MM.1S (cell line): ENCODE data around the gene PIGT.
A peak's percentile ranks its signal among the peaks of the same experiment; 100 is the strongest.

Source experiments
- DNase-seq: peaks from one replicate; pipeline ENCODE4 v3.0.0-alpha.2; 2015
- H2AFZ ChIP-seq: fragments of 300-600 bp; sonication (generic); 2 replicates; pipeline ENCODE4 v1.6.0; 2016; ENCODE audit warnings: antibody characterized with exemption, low read length
- H3F3A ChIP-seq: fragments of 300-600 bp; sonication (generic); 2 replicates; pipeline ENCODE4 v1.6.1; 2016; ENCODE audit warnings: mild to moderate bottlenecking, antibody characterized with exemption, low read length, moderate library complexity, mixed read lengths; ENCODE audit not compliant: insufficient read depth
- H3K27ac ChIP-seq: fragments of 300-600 bp; sonication (generic); 2 replicates; pipeline ENCODE4 v1.5.1; 2016; ENCODE audit warnings: mild to moderate bottlenecking, low read length
- H3K27me3 ChIP-seq: fragments of 300-600 bp; sonication (generic); replicated peaks from 2 replicates; pipeline ENCODE4 v1.6.0; 2016; ENCODE audit warnings: low read length; ENCODE audit not compliant: insufficient read depth
- H3K36me3 ChIP-seq: fragments of 300-600 bp; sonication (generic); replicated peaks from 2 replicates; pipeline ENCODE4 v1.6.1; 2016; ENCODE audit warnings: mild to moderate bottlenecking, low read length, mixed read lengths; ENCODE audit not compliant: insufficient read depth
- H3K4me1 ChIP-seq: fragments of 300-600 bp; sonication (generic); 2 replicates; pipeline ENCODE4 v1.6.1; 2016; ENCODE audit warnings: low read length, mixed read lengths
- H3K4me2 ChIP-seq: fragments of 300-600 bp; sonication (generic); 2 replicates; pipeline ENCODE4 v1.6.0; 2016; ENCODE audit warnings: low read depth, low read length
- H3K4me3 ChIP-seq: fragments of 300-600 bp; sonication (generic); 2 replicates; pipeline ENCODE4 v1.5.1; 2016; ENCODE audit warnings: low read length, mixed read lengths
- H3K79me2 ChIP-seq: fragments of 300-600 bp; sonication (generic); 2 replicates; pipeline ENCODE4 v1.6.1; 2016; ENCODE audit warnings: mixed run types, low read length, mixed read lengths
- H3K9ac ChIP-seq: fragments of 300-600 bp; sonication (generic); 2 replicates; pipeline ENCODE4 v1.6.1; 2016; ENCODE audit warnings: low read length, mixed read lengths
- H3K9me2 ChIP-seq: fragments of 300-600 bp; sonication (generic); replicated peaks from 2 replicates; pipeline ENCODE4 v1.6.1; 2016; ENCODE audit warnings: mild to moderate bottlenecking, low read length, mixed read lengths; ENCODE audit not compliant: insufficient read depth
- H3K9me3 ChIP-seq: fragments of 300-600 bp; sonication (generic); replicated peaks from 2 replicates; pipeline ENCODE4 v1.6.1; 2016; ENCODE audit warnings: mild to moderate bottlenecking, low read length, mixed read lengths; ENCODE audit not compliant: insufficient read depth
- H4K20me1 ChIP-seq: fragments of 300-600 bp; sonication (generic); 2 replicates; pipeline ENCODE4 v1.6.1; 2016; ENCODE audit warnings: mild to moderate bottlenecking, low read length, moderate library complexity, mixed read lengths; ENCODE audit not compliant: insufficient read depth
- EZH2 ChIP-seq: fragments of 300-600 bp; sonication (generic); optimal IDR thresholded peaks from 2 replicates; pipeline ENCODE3; 2017; ENCODE audit warnings: low read depth, mild to moderate bottlenecking, antibody characterized with exemption, low read length, mixed read lengths
- EZH2phosphoT487 ChIP-seq: fragments of 300-600 bp; sonication (generic); IDR thresholded peaks from 2 replicates; pipeline ENCODE4 v1.6.1; 2018; ENCODE audit warnings: antibody characterized with exemption, low read length
- TF ChIP-seq, protein P1 (sequence below): fragments of 300-600 bp; sonication (generic); IDR thresholded peaks from 2 replicates; pipeline ENCODE4 v1.5.1; 2016; ENCODE audit warnings: antibody characterized with exemption, low read length, mixed read lengths

The PIGT gene

DNA sequence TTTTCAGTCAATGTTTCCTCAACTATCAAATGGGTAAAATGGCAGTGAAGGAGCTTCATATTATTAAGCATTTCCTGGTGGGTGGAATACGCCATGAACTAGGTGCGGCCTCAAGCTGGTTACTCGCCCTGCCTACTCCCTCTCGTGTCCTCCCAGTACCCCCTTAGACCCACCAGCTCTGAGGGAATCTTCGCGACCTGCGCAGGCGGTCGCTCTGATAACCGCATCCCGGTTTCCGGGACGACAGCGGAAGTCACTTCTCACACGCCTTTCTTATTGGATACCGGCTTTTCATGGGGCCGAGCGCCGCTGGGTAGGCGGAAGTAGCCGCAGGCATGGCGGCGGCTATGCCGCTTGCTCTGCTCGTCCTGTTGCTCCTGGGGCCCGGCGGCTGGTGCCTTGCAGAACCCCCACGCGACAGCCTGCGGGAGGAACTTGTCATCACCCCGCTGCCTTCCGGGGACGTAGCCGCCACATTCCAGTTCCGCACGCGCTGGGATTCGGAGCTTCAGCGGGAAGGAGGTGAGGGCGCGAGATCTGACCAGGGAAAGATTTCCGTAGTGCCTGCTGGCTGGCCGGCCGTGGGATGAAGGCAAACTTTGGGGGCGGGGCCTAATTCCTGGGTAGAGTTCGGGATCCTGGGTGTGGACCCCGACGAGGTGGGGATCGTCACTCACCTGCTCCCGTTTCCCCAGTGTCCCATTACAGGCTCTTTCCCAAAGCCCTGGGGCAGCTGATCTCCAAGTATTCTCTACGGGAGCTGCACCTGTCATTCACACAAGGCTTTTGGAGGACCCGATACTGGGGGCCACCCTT is at the start of gene PIGT:
Gene PIGT (plus strand): TSS at position 320 of the 816 bp plus-strand sequence. CDS start 16 bp downstream, at position 336.
- Histone ChIP-seq H3F3A (no peaks in the 10 kb centered on the region), H2AFZ (peak within 1 kb of the TSS; percentile 98), H3K27ac (peak within 1 kb of the TSS; percentile 38; the same call in 1 of the 2 replicates), H3K9me2 (no peaks in the 10 kb centered on the region), H3K9ac (peak within 1 kb of the TSS; percentile 94), H3K4me3 (peak within 1 kb of the TSS; percentile 100), H3K27me3 (no peaks in the 10 kb centered on the region), H4K20me1 (no peaks in the 10 kb centered on the region), H3K36me3 (0 out of 2 replicates have a peak, but pooled peaks cover 7% of the 10 kb centered on the region), H3K4me2 (peak within 1 kb of the TSS; percentile 87), H3K4me1 (peaks cover 16% of the 10 kb centered on the region), H3K9me3 (no peaks in the 10 kb centered on the region), H3K79me2 (peaks cover 43% of the 10 kb centered on the region)
- TF ChIP-seq, protein P1, sequence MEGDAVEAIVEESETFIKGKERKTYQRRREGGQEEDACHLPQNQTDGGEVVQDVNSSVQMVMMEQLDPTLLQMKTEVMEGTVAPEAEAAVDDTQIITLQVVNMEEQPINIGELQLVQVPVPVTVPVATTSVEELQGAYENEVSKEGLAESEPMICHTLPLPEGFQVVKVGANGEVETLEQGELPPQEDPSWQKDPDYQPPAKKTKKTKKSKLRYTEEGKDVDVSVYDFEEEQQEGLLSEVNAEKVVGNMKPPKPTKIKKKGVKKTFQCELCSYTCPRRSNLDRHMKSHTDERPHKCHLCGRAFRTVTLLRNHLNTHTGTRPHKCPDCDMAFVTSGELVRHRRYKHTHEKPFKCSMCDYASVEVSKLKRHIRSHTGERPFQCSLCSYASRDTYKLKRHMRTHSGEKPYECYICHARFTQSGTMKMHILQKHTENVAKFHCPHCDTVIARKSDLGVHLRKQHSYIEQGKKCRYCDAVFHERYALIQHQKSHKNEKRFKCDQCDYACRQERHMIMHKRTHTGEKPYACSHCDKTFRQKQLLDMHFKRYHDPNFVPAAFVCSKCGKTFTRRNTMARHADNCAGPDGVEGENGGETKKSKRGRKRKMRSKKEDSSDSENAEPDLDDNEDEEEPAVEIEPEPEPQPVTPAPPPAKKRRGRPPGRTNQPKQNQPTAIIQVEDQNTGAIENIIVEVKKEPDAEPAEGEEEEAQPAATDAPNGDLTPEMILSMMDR: no peak
- TF ChIP-seq EZH2: no peak
- TF ChIP-seq EZH2phosphoT487: no peak
- DNase-seq: peak; percentile 87

DNA sequence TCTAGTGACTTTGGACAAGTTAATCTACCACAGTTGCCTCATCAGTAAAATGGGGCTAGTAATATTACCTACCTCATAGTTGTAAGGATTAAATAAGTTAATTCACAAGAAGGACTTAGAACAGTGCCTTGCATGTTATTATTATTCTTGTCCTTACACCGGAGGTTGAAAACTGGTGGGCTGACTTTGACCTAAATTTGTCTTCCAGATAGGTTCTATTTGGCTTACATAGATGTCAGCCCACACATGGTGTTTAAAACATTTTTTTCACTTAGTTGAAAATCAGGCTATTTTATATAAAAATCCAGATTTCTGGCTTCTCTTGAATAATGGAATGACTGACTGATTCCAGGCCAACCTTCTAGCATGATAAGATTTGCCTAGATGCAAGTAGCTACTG is 49.7 kb upstream of the PIGT start:
- H3K27me3 ChIP-seq: no peaks in the 10 kb centered on the region
- no peaks in the 10 kb centered on the region for H3K36me3 ChIP-seq
- no peak for DNase-seq
- H2AFZ ChIP-seq: no peak overlapping the region
- H3K27ac ChIP-seq: no peak overlapping the region
- no peaks in the 10 kb centered on the region for H3K9me3 ChIP-seq
- TF ChIP-seq, protein P1: no peak
- TF ChIP-seq EZH2 (no peak), EZH2phosphoT487 (no peak)
- no peak overlapping the region for H3K4me3 ChIP-seq
- H3F3A ChIP-seq: peaks cover 29% of the 10 kb centered on the region
- H3K79me2 ChIP-seq: peaks cover 39% of the 10 kb centered on the region
- no peak overlapping the region for H3K4me2 ChIP-seq
- H3K4me1 ChIP-seq: peaks cover 28% of the 10 kb centered on the region
- no peaks in the 10 kb centered on the region for H4K20me1 ChIP-seq
- H3K9ac ChIP-seq: no peak overlapping the region
- no peaks in the 10 kb centered on the region for H3K9me2 ChIP-seq

DNA sequence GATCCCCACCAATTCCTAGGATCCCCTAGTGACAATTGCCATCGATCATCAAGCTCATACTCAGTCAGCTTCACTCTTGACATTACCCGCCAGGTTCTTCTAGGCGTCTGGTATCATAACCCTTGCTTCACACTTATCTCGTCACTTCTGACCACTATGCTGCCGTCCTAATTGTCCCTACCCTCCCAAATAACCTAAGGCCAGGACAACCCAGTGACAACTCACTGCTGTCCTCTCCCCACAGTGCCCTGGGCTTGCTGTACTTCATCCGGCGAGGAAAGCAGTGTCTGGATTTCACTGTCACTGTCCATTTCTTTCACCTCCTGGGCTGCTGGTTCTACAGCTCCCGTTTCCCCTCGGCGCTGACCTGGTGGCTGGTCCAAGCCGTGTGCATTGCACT is 49.3 kb upstream of the PIGT start:
- no peak overlapping the region for H3K9ac ChIP-seq
- no peaks in the 10 kb centered on the region for H3K27me3 ChIP-seq
- H4K20me1 ChIP-seq: no peaks in the 10 kb centered on the region
- no peak overlapping the region for H3K27ac ChIP-seq
- H3K4me2 ChIP-seq: no peak overlapping the region
- no peak overlapping the region for H3K4me3 ChIP-seq
- peaks cover 29% of the 10 kb centered on the region for H3F3A ChIP-seq
- no peaks in the 10 kb centered on the region for H3K36me3 ChIP-seq
- no peaks in the 10 kb centered on the region for H3K9me2 ChIP-seq
- H3K9me3 ChIP-seq: no peaks in the 10 kb centered on the region
- H3K79me2 ChIP-seq: peaks cover 39% of the 10 kb centered on the region
- TF ChIP-seq EZH2: no peak
- no peak for TF ChIP-seq EZH2phosphoT487
- TF ChIP-seq, protein P1: no peak
- H2AFZ ChIP-seq: no peak overlapping the region
- no peak for DNase-seq
- peaks cover 28% of the 10 kb centered on the region for H3K4me1 ChIP-seq
